SK-N-SH (cell line): ENCODE results near the gene BICD2. TPM values are rescaled to one million over a fixed set of nuclear protein-coding genes. Genes with fewer than 3 reads are reported as not detected.

Experiments used
- CTCF ChIA-PET: fragments of 300-600, 350-600 bp; formaldehyde crosslinking; extraction: SDS; loops from one replicate; lab custom pipeline; 2021; lab: Yijun Ruan, JAX
- POLR2A ChIA-PET: fragments of 350-600 bp; sonication (Branson Sonifier 250); formaldehyde crosslinking; extraction: SDS; loops from one replicate; lab custom pipeline; 2020; ENCODE audit warnings: antibody characterized with exemption, inconsistent platforms; lab: Yijun Ruan, JAX
- DNase-seq: peaks from one replicate; pipeline ENCODE4 v3.0.0; 2012
- H2AFZ ChIP-seq: fragments of 200-600 bp; sonication (generic); 2 replicates; pipeline ENCODE4 v1.8.1; 2016; ENCODE audit warnings: antibody characterized with exemption, mild to moderate bottlenecking, low read depth
- H3F3A ChIP-seq: fragments of 200-600 bp; sonication (generic); replicated peaks from 2 replicates; pipeline ENCODE3; 2016; ENCODE audit warnings: antibody characterized with exemption, mild to moderate bottlenecking; ENCODE audit not compliant: insufficient read depth
- H3K27ac ChIP-seq, 2 experiments: fragments of 200-500 bp in 1 of 2; fragments of 200-600 bp in 1 of 2; sonication (Bioruptor generic) in 1 of 2; sonication (generic), shearing (Covaris generic) in 1 of 2; 2 replicates each; pipeline versions ENCODE4 v1.5.1 to v1.6.1; 2014 to 2016; ENCODE audit warnings: low read depth in 2 of 2, inconsistent platforms in 1 of 2, low read length in 1 of 2, mild to moderate bottlenecking in 1 of 2, mixed read lengths in 1 of 2
- H3K27me3 ChIP-seq: fragments of 200-600 bp; sonication (generic), shearing (Covaris generic); 2 replicates; pipeline ENCODE4 v1.6.1; 2016; ENCODE audit warnings: mixed run types; ENCODE audit not compliant: insufficient read depth
- H3K36me3 ChIP-seq, 2 experiments: fragments of 200-500 bp in 1 of 2; fragments of 200-600 bp in 1 of 2; sonication (Bioruptor generic) in 1 of 2; sonication (generic) in 1 of 2; replicated peaks in 1 of 2; 2 replicates each; pipeline versions ENCODE3 to v1.5.1; 2014 to 2016; ENCODE audit warnings: low read length in 1 of 2, mild to moderate bottlenecking in 1 of 2; ENCODE audit not compliant: insufficient read depth in 2 of 2, control insufficient read depth in 1 of 2
- H3K4me1 ChIP-seq, 2 experiments: fragments of 200-500 bp in 1 of 2; fragments of 200-600 bp in 1 of 2; sonication (Bioruptor generic) in 1 of 2; sonication (generic), shearing (Covaris generic) in 1 of 2; 2 replicates each; pipeline versions ENCODE4 v1.5.1 to v1.6.1; 2014 to 2016; ENCODE audit warnings: low read depth in 1 of 2, low read length in 1 of 2, mixed run types in 1 of 2; ENCODE audit not compliant: insufficient read depth in 2 of 2, control insufficient read depth in 1 of 2
- H3K4me2 ChIP-seq: fragments of 200-600 bp; sonication (generic), shearing (Covaris generic); 2 replicates; pipeline ENCODE4 v1.6.1; 2017; ENCODE audit warnings: mixed run types
- H3K4me3 ChIP-seq, 2 experiments: fragments of 200-500 bp in 1 of 2; fragments of 200-600 bp in 1 of 2; sonication (Bioruptor generic) in 1 of 2; sonication (generic), shearing (Covaris generic) in 1 of 2; 2 replicates each; pipeline versions ENCODE4 v1.5.1 to v1.8.1; 2014 to 2016; ENCODE audit warnings: low read depth in 2 of 2, inconsistent platforms in 1 of 2, low read length in 1 of 2, mild to moderate bottlenecking in 1 of 2, mixed read lengths in 1 of 2, moderate library complexity in 1 of 2
- H3K79me2 ChIP-seq: fragments of 200-600 bp; sonication (generic); 2 replicates; pipeline ENCODE4 v1.8.1; 2017; ENCODE audit warnings: mild to moderate bottlenecking; ENCODE audit not compliant: insufficient read depth
- H3K9ac ChIP-seq: fragments of 200-600 bp; sonication (generic); 2 replicates; pipeline ENCODE4 v1.6.1; 2017; ENCODE audit warnings: mixed run types
- H3K9me2 ChIP-seq: fragments of 200-600 bp; sonication (generic); 2 replicates; pipeline ENCODE4 v1.6.1; 2017; ENCODE audit warnings: mixed run types
- H3K9me3 ChIP-seq: fragments of 200-600 bp; sonication (generic); 2 replicates; pipeline ENCODE4 v1.6.1; 2017; ENCODE audit warnings: mixed run types, mild to moderate bottlenecking, moderate library complexity
- H4K20me1 ChIP-seq: fragments of 200-600 bp; sonication (generic); 2 replicates; pipeline ENCODE4 v1.6.1; 2017; ENCODE audit warnings: mild to moderate bottlenecking, mixed run types; ENCODE audit not compliant: insufficient read depth
- EZH2phosphoT487 ChIP-seq: fragments of 200-600 bp; sonication (generic); IDR thresholded peaks from 2 replicates; pipeline ENCODE4 v1.6.1; 2017; ENCODE audit warnings: low read depth, mixed run types, mild to moderate bottlenecking, antibody characterized with exemption, moderate library complexity, borderline replicate concordance
- FOSL2 ChIP-seq: IDR thresholded peaks from 2 replicates; pipeline ENCODE4 v1.4.0; 2012; ENCODE audit warnings: low read depth, mild to moderate bottlenecking, moderate library complexity, borderline replicate concordance
- FOXJ3 ChIP-seq: sonication (generic); formaldehyde crosslinking; IDR thresholded peaks from 2 replicates; pipeline ENCODE4 v1.5.1; 2020; ENCODE audit warnings: mild to moderate bottlenecking, missing genetic modification reagents
- FOXM1 ChIP-seq: IDR thresholded peaks from 2 replicates; pipeline ENCODE4 v1.4.0; 2012; ENCODE audit warnings: low read depth, mild to moderate bottlenecking
- GABPA ChIP-seq: IDR thresholded peaks from 2 replicates; pipeline ENCODE4 v1.4.0; 2012; ENCODE audit warnings: low read depth, mild to moderate bottlenecking
- JUND ChIP-seq: IDR thresholded peaks from 2 replicates; pipeline ENCODE4 v1.4.0; 2012
- MEF2A ChIP-seq: IDR thresholded peaks from 2 replicates; pipeline ENCODE4 v1.4.0; 2012; ENCODE audit warnings: low read depth, borderline replicate concordance
- MXI1 ChIP-seq: IDR thresholded peaks from 2 replicates; pipeline ENCODE4 v1.6.1; 2012; ENCODE audit warnings: mild to moderate bottlenecking, low read depth, low read length, improper control_type of control experiment
- NRF1 ChIP-seq: IDR thresholded peaks from 2 replicates; pipeline ENCODE4 v1.6.1; 2012; ENCODE audit warnings: low read depth, mild to moderate bottlenecking, low read length
- POLR2AphosphoS5 ChIP-seq: IDR thresholded peaks from 2 replicates; pipeline ENCODE4 v1.6.1; 2012; ENCODE audit warnings: low read depth, low read length
- RXRA ChIP-seq: IDR thresholded peaks from 2 replicates; pipeline ENCODE4 v1.4.0; 2012; ENCODE audit warnings: low read depth, mild to moderate bottlenecking, borderline replicate concordance
- SIN3A ChIP-seq: IDR thresholded peaks from 2 replicates; pipeline ENCODE4 v1.6.1; 2012; ENCODE audit warnings: low read depth, mild to moderate bottlenecking, low read length, moderate library complexity, borderline replicate concordance
- TAF1 ChIP-seq: IDR thresholded peaks from 2 replicates; pipeline ENCODE4 v1.6.1; 2012; ENCODE audit warnings: low read depth, mild to moderate bottlenecking, low read length, moderate library complexity, borderline replicate concordance
- TCF12 ChIP-seq: IDR thresholded peaks from 2 replicates; pipeline ENCODE4 v1.4.0; 2012
- YY1 ChIP-seq: IDR thresholded peaks from 2 replicates; pipeline ENCODE4 v1.4.0; 2012; ENCODE audit warnings: low read depth, mild to moderate bottlenecking
- WGBS: methylation state at CpG from one replicate; pipeline ENCODE4 v1.1.6; 2017; ENCODE audit warnings: low lambda C conversion rate; 5-methylcytosine and 5-hydroxymethylcytosine counted together
- polyA plus RNA-seq, 3 experiments: library from polyadenylated mRNA; depleted of rRNA; stranded (reverse); fragments of >200 nt; gene quantifications; 2 replicates each; pipeline ENCODE4 v1.2.3, GENCODE V29; 2012
- TF ChIP-seq, protein P1 (sequence below): IDR thresholded peaks from 2 replicates; pipeline ENCODE4; 2012
- TF ChIP-seq, protein P2 (sequence below): fragments of 150-350 bp; IDR thresholded peaks from 2 replicates; pipeline ENCODE4 v1.6.1; 2017; ENCODE audit warnings: antibody characterized with exemption, low read length, low read depth, borderline replicate concordance
- TF ChIP-seq, protein P3 (sequence below): fragments of 150-350 bp; IDR thresholded peaks from 2 replicates; pipeline ENCODE4 v1.6.1; 2016; ENCODE audit warnings: mild to moderate bottlenecking, low read depth, low read length
- TF ChIP-seq, protein P4 (sequence below): IDR thresholded peaks from 2 replicates; pipeline ENCODE4 v1.4.0; 2012; ENCODE audit warnings: low read depth, borderline replicate concordance
- TF ChIP-seq, protein P5 (sequence below): fragments of 200-600 bp; sonication (generic); IDR thresholded peaks from 2 replicates; pipeline ENCODE4 v1.6.1; 2017; ENCODE audit warnings: antibody characterized with exemption, mild to moderate bottlenecking, moderate library complexity
- TF ChIP-seq, protein P6 (sequence below): IDR thresholded peaks from 2 replicates; pipeline ENCODE4 v1.4.0; 2012; ENCODE audit warnings: low read depth, borderline replicate concordance

Gene BICD2
- polyA plus RNA-seq, 1 of the 3 experiments (the other 2 are of a cell fraction), result 19.6 TPM

DNA sequence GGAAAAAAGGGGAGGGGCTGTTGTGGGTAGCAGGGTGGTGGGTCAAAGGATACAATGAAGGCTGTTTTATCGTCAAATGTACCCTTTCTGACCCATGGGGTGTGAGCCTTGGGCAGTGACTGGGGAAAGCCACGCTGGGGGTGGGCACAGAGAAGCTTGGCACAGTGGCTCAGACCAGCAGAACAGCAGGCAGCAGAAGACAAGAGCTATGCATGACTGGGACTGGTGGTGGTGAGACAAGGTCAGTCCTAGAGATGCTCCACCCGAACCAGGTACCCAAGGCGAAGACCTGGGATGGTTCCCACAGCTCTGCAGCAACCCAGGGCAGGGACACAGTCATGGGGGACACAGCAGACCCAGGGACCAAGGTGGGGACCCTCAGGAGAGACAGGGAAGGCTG is 38.3 kb downstream of the BICD2 start:
- Histone ChIP-seq H3K27me3 (no peaks in the 10 kb centered on the region), H3K9me2 (no peaks in the 10 kb centered on the region), H3K4me2 (no peak overlapping the region), H3K36me3 (peaks cover 0 to 46% of the 10 kb centered on the region in 2 experiments), H3K4me1 (peaks cover 0 to 34% of the 10 kb centered on the region in 2 experiments; a peak in 1 of 4 replicates), H3F3A (no peaks in the 10 kb centered on the region), H3K79me2 (peaks cover 58% of the 10 kb centered on the region), H4K20me1 (peaks cover 34% of the 10 kb centered on the region), H3K27ac (no peak overlapping the region), H3K9me3 (no peaks in the 10 kb centered on the region), H2AFZ (no peak overlapping the region)
- DNase-seq, result no peak
- 100% methylated on average over 2 of the region's 4 CpGs for WGBS
- TF ChIP-seq SIN3A (no peak), TAF1 (no peak)
- TF ChIP-seq, all 33 proteins: peak for 0
- ChIA-PET CTCF (interaction anchor here (1.3 to 4.4 kb wide), 3 partner anchors 9 to 65 kb away, joined by 3 to 24 read pairs (median 22); no protein-coding TSS in a partner anchor), POLR2A (no interaction called here)
- Histone ChIP-seq H3K4me3 (no peak overlapping the region), H3K9ac (no peak overlapping the region)

DNA sequence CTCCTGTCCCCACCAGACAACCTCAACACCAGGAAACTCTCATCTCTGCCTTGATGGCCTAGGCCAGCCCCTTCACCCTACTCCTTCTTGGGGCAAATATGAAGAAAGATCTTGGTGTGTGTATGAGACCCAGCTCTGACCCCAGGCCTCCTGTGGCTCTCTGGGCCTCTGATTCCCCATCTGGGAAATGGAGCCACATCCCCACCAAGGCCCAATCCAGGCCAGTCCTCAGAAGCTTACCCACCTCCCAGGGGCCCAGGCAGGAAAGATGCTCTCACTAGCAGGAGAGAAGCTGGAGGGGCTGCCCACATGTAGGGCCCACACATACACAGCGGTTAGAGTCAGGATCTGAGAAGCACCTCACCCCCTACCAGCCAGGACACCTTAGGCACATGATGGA is 38.9 kb downstream of the BICD2 start:
- Histone ChIP-seq H3K27me3 (no peaks in the 10 kb centered on the region), H3K4me1 (peaks cover 0 to 31% of the 10 kb centered on the region in 2 experiments; a peak in 1 of 4 replicates), H3K4me3 (no peak overlapping the region), H3K9me2 (no peaks in the 10 kb centered on the region), H3K9me3 (no peaks in the 10 kb centered on the region), H3K36me3 (peaks cover 0 to 52% of the 10 kb centered on the region in 2 experiments), H3K4me2 (no peak overlapping the region), H4K20me1 (peaks cover 30% of the 10 kb centered on the region), H2AFZ (no peak overlapping the region), H3K9ac (no peak overlapping the region), H3F3A (no peaks in the 10 kb centered on the region), H3K27ac (no peak overlapping the region; a peak in 1 of 4 replicates), H3K79me2 (peaks cover 52% of the 10 kb centered on the region)
- POLR2A ChIA-PET, result no interaction called here
- WGBS, result 100% methylated on average over 1 of the region's 1 CpG
- CTCF ChIA-PET, result interaction anchor here (1.3 to 4.4 kb wide), 3 partner anchors 9 to 66 kb away, joined by 3 to 24 read pairs (median 22); no protein-coding TSS in a partner anchor
- DNase-seq, result no peak
- TF ChIP-seq NRF1 (no peak), TCF12 (no peak), GABPA (no peak), FOXJ3 (CRISPR knock-in tag) (no peak), MXI1 (no peak), EZH2phosphoT487 (no peak), RXRA (no peak), MEF2A (no peak), FOSL2 (no peak), FOXM1 (no peak), YY1 (no peak), JUND (no peak), POLR2AphosphoS5 (no peak)
- TF ChIP-seq, protein P1, sequence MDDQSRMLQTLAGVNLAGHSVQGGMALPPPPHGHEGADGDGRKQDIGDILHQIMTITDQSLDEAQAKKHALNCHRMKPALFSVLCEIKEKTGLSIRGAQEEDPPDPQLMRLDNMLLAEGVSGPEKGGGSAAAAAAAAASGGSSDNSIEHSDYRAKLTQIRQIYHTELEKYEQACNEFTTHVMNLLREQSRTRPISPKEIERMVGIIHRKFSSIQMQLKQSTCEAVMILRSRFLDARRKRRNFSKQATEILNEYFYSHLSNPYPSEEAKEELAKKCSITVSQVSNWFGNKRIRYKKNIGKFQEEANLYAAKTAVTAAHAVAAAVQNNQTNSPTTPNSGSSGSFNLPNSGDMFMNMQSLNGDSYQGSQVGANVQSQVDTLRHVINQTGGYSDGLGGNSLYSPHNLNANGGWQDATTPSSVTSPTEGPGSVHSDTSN, result no peak
- TF ChIP-seq, protein P2, sequence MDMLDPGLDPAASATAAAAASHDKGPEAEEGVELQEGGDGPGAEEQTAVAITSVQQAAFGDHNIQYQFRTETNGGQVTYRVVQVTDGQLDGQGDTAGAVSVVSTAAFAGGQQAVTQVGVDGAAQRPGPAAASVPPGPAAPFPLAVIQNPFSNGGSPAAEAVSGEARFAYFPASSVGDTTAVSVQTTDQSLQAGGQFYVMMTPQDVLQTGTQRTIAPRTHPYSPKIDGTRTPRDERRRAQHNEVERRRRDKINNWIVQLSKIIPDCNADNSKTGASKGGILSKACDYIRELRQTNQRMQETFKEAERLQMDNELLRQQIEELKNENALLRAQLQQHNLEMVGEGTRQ, result no peak
- TF ChIP-seq, protein P3, sequence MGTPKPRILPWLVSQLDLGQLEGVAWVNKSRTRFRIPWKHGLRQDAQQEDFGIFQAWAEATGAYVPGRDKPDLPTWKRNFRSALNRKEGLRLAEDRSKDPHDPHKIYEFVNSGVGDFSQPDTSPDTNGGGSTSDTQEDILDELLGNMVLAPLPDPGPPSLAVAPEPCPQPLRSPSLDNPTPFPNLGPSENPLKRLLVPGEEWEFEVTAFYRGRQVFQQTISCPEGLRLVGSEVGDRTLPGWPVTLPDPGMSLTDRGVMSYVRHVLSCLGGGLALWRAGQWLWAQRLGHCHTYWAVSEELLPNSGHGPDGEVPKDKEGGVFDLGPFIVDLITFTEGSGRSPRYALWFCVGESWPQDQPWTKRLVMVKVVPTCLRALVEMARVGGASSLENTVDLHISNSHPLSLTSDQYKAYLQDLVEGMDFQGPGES, result no peak
- TF ChIP-seq, protein P4, sequence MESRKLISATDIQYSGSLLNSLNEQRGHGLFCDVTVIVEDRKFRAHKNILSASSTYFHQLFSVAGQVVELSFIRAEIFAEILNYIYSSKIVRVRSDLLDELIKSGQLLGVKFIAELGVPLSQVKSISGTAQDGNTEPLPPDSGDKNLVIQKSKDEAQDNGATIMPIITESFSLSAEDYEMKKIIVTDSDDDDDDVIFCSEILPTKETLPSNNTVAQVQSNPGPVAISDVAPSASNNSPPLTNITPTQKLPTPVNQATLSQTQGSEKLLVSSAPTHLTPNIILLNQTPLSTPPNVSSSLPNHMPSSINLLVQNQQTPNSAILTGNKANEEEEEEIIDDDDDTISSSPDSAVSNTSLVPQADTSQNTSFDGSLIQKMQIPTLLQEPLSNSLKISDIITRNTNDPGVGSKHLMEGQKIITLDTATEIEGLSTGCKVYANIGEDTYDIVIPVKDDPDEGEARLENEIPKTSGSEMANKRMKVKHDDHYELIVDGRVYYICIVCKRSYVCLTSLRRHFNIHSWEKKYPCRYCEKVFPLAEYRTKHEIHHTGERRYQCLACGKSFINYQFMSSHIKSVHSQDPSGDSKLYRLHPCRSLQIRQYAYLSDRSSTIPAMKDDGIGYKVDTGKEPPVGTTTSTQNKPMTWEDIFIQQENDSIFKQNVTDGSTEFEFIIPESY, result no peak
- TF ChIP-seq, protein P5, sequence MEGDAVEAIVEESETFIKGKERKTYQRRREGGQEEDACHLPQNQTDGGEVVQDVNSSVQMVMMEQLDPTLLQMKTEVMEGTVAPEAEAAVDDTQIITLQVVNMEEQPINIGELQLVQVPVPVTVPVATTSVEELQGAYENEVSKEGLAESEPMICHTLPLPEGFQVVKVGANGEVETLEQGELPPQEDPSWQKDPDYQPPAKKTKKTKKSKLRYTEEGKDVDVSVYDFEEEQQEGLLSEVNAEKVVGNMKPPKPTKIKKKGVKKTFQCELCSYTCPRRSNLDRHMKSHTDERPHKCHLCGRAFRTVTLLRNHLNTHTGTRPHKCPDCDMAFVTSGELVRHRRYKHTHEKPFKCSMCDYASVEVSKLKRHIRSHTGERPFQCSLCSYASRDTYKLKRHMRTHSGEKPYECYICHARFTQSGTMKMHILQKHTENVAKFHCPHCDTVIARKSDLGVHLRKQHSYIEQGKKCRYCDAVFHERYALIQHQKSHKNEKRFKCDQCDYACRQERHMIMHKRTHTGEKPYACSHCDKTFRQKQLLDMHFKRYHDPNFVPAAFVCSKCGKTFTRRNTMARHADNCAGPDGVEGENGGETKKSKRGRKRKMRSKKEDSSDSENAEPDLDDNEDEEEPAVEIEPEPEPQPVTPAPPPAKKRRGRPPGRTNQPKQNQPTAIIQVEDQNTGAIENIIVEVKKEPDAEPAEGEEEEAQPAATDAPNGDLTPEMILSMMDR, result no peak
- TF ChIP-seq, protein P6, sequence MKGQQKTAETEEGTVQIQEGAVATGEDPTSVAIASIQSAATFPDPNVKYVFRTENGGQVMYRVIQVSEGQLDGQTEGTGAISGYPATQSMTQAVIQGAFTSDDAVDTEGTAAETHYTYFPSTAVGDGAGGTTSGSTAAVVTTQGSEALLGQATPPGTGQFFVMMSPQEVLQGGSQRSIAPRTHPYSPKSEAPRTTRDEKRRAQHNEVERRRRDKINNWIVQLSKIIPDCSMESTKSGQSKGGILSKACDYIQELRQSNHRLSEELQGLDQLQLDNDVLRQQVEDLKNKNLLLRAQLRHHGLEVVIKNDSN, result no peak
